Heart left ventricle (tissue), 16 donors: ENCODE data around the gene TMEM143. TPM values are rescaled to one million over a fixed set of nuclear protein-coding genes. Genes with fewer than 3 reads are reported as not detected.
"Not testable (repeated sequence)": the region's sequence is repeated elsewhere in the genome, so short reads cannot be mapped to it uniquely, and the experiment has no call there.

Experiments
- ATAC-seq, 4 donors: fragments of 200-7000 bp; cut with Tn5 transposase; one replicate each; pipeline ENCODE4 v1.9.1; 2020 to 2022; ENCODE audit warnings: moderate library complexity in 4 of 4, mild to moderate bottlenecking in 3 of 4, moderate number of reproducible peaks in 1 of 4
- DNase-seq, 5 donors: peaks; one replicate each; pipeline ENCODE4 v3.0.0-alpha.2; 2020
- H3K27ac ChIP-seq, 12 donors: fragments of 200-600 bp; sonication (generic) in 4 of 12; one replicate each; pipeline versions ENCODE4 v1.5.0 to v1.8.0; 2016 to 2022; ENCODE audit warnings: mild to moderate bottlenecking in 2 of 12
- H3K27me3 ChIP-seq, 9 donors: fragments of 200-600 bp; sonication (generic) in 2 of 9; one replicate each; pipeline versions ENCODE4 v1.5.1 to v1.8.0; 2016 to 2022; ENCODE audit warnings: mild to moderate bottlenecking in 3 of 9
- H3K36me3 ChIP-seq, 9 donors: fragments of 200-600 bp; sonication (generic) in 2 of 9; one replicate each; pipeline versions ENCODE4 v1.5.0 to v1.8.0; 2018 to 2022; ENCODE audit warnings: mild to moderate bottlenecking in 2 of 9
- H3K4me1 ChIP-seq, 12 donors: fragments of 200-600 bp; sonication (generic) in 4 of 12; one replicate each; pipeline versions ENCODE4 v1.5.0 to v1.8.0; 2016 to 2022; ENCODE audit warnings: mild to moderate bottlenecking in 3 of 12
- H3K4me3 ChIP-seq, 12 donors: fragments of 200-600 bp; sonication (generic) in 4 of 12; one replicate each; pipeline versions ENCODE4 v1.5.0 to v1.8.0; 2017 to 2022; ENCODE audit warnings: mild to moderate bottlenecking in 9 of 12, moderate library complexity in 4 of 12
- H3K9me3 ChIP-seq, 12 donors: fragments of 200-600 bp; sonication (generic) in 4 of 12; one replicate each; pipeline versions ENCODE4 v1.5.0 to v1.8.0; 2016 to 2022; ENCODE audit warnings: mild to moderate bottlenecking in 1 of 12
- CTCF ChIP-seq, 12 donors: fragments of 200-600 bp; sonication (generic) in 4 of 12; IDR thresholded peaks; one replicate each; pipeline versions ENCODE4 v1.5.0 to v1.8.0; 2018 to 2022; ENCODE audit warnings: antibody characterized with exemption in 12 of 12, mild to moderate bottlenecking in 5 of 12
- POLR2A ChIP-seq, 2 donors: fragments of 450-650 bp; IDR thresholded peaks; one replicate each; pipeline ENCODE4 v1.6.1; 2017; ENCODE audit warnings: antibody characterized with exemption in 2 of 2, mild to moderate bottlenecking in 2 of 2, moderate library complexity in 2 of 2
- WGBS, 4 donors: extraction: QIAGEN DNeasy Blood & Tissue Kit in 2 of 4; methylation state at CpG; one replicate each; pipeline versions ENCODE4 v1.1.5 to v1.1.7; 2013 to 2018; 5-methylcytosine and 5-hydroxymethylcytosine counted together
- intact Hi-C, 10 donors: fragments of 100-400 bp; cut with DNase I; formaldehyde crosslinking; loops; one replicate each; pipeline versions ENCODE4 v1.11.1 to v1.14.2; 2022
- polyA plus RNA-seq, 2 donors: library from polyadenylated mRNA; stranded (reverse); fragments of 200-250 nt; gene quantifications; one replicate each; pipeline ENCODE4 v1.2.3, GENCODE V29; 2013
- total RNA-seq, 9 donors: library from RNA; depleted of rRNA in 2 of 9; stranded (reverse); fragments of >200 nt in 2 of 9; fragmentation: NEBNext Ultra II Directional in 3 of 9; extraction: Animal tissue kit (Norgen Biotek cat#: 25700) in 3 of 9; gene quantifications; one replicate each; pipeline versions ENCODE4 v1.1.0 to v1.2.4, GENCODE V29; 2016 to 2023
- donor health status: ischemic (EF 13 %, LVEDD 7.1; RV severe dilation, severe dysfunction).
- donor health status: healthy with polysubstance abuse.
- donor health status: DM: no; HTN: yes; CAD: no.
- donor health status: DM: no; HTN: no; CAD: no.
- donor health status: ischemic (EF 25% LVEDD 6.9; RV normal size, moderate dysfunction).
- donor health status: ischemic (EF 25% LVEDD 5.7; RV mildly dilated, moderate dysfunction).
- donor health status: healthy.
- donor health status: DM: yes; HTN: yes; CAD: no.
- donor health status: ischemic (EF 35%, LVEDD 5.7; RV mildly dilated, moderate dysfunction).
- donor health status: nonischemic (EF 11% LVEDD 7.7; RV severe dilation, severe dysfunction).
- donor health status: DM: yes; HTN: yes; CAD: no.
- donor health status: PGD.
- donor health status: ischemic (EF 29% LVEDD 5.4; RV normal size, mild dysfunction).
- donor health status: nonischemic (EF 23%, LVEDD 6.1; RV moderate dilation, normal function).

The TMEM143 gene
- total and polyA plus RNA-seq, 11 donors: 12.9 to 96.1 (median 63.5) TPM

- H3K27me3 ChIP-seq: no peaks in the 10 kb centered on the region
- no peak overlapping the region for H3K4me3 ChIP-seq
- intact Hi-C loops: no loop called here
- no peaks in the 10 kb centered on the region for H3K4me1 ChIP-seq
- ATAC-seq: no peak
- no peak overlapping the region for H3K27ac ChIP-seq
- WGBS, 4 donors: 94 to 97% (median 95%) methylated on average over 10 of the region's 10 CpGs
- no peaks in the 10 kb centered on the region for H3K9me3 ChIP-seq
- no peak for DNase-seq
- TF ChIP-seq POLR2A (IDR thresholded peaks at IDR 0.05): no peak
- TF ChIP-seq CTCF (IDR thresholded peaks at IDR 0.05): no peak
- H3K36me3 ChIP-seq: peaks cover 0 to 25% (median 20%) of the 10 kb centered on the region in 9 donors
Measured at GRCh38 chr19:48378194-48378570, 14.4 kb upstream of the TMEM143 start.

- DNase-seq (no peak), ATAC-seq (no peak)
- Histone ChIP-seq H3K27ac (no peak overlapping the region), H3K36me3 (no peaks in the 10 kb centered on the region), H3K4me3 (no peak overlapping the region), H3K9me3 (no peaks in the 10 kb centered on the region), H3K27me3 (no peaks in the 10 kb centered on the region), H3K4me1 (no peaks in the 10 kb centered on the region)
- TF ChIP-seq CTCF (IDR thresholded peaks at IDR 0.05): no peak
- no peak for TF ChIP-seq POLR2A (IDR thresholded peaks at IDR 0.05)
- 77 to 87% (median 82%) methylated on average over 11 of the region's 11 CpGs for WGBS, 4 donors
- intact Hi-C loops: no loop called here
Measured at GRCh38 chr19:48373567-48373966, 9.8 kb upstream of the TMEM143 start.

GRCh38 chr19:48372904-48373303 lies 9.2 kb upstream of the TMEM143 start:
- intact Hi-C loops: no loop called here
- TF ChIP-seq CTCF (IDR thresholded peaks at IDR 0.05): no peak
- TF ChIP-seq POLR2A (IDR thresholded peaks at IDR 0.05): no peak
- Histone ChIP-seq H3K27me3 (no peaks in the 10 kb centered on the region), H3K4me3 (no peak overlapping the region), H3K9me3 (no peaks in the 10 kb centered on the region), H3K4me1 (no peaks in the 10 kb centered on the region), H3K36me3 (no peaks in the 10 kb centered on the region), H3K27ac (no peak overlapping the region)
- ATAC-seq (no peak), DNase-seq (no peak)
- WGBS, 4 donors: 49 to 69% (median 60%) methylated on average over 4 of the region's 4 CpGs

GRCh38 chr19:48371771-48372170 lies 8.0 kb upstream of the TMEM143 start:
- ATAC-seq, H3K27ac ChIP-seq, H3K27me3 ChIP-seq, H3K4me3 ChIP-seq, H3K36me3 ChIP-seq, H3K4me1 ChIP-seq, intact Hi-C loops, H3K9me3 ChIP-seq, DNase-seq: not testable (repeated sequence)
- WGBS, 4 donors: 92 to 98% (median 95%) methylated on average over 5 of the region's 5 CpGs

GRCh38 chr19:48371367-48371766 lies 7.6 kb upstream of the TMEM143 start:
- DNase-seq (no peak), ATAC-seq (no peak)
- Histone ChIP-seq H3K27ac (no peak overlapping the region), H3K36me3 (no peaks in the 10 kb centered on the region), H3K4me3 (no peak overlapping the region), H3K4me1 (no peaks in the 10 kb centered on the region), H3K27me3 (no peaks in the 10 kb centered on the region), H3K9me3 (no peaks in the 10 kb centered on the region)
- WGBS, 4 donors: 61 to 70% (median 66%) methylated on average over 7 of the region's 7 CpGs
- no peak for TF ChIP-seq CTCF (IDR thresholded peaks at IDR 0.05)
- no peak for TF ChIP-seq POLR2A (IDR thresholded peaks at IDR 0.05)
- intact Hi-C loops: no loop called here
